ENCODE data around the gene S100A14. TPM values are rescaled to one million over a fixed set of nuclear protein-coding genes. Genes with fewer than 3 reads are reported as not detected.

The S100A14 gene
- total RNA-seq: not detected in 2 replicates

GRCh38 chr1:153616144-153616916 is at the start of gene S100A14:
Gene S100A14 (minus strand): TSS chr1:153616325. CDS start chr1:153615858, 467 bp downstream.

GRCh38 chr1:153658400-153659174 is 42.5 kb upstream of the S100A14 start, which contains the start of gene SNAPIN:
Gene SNAPIN (plus strand): TSS chr1:153658703. CDS start chr1:153658744, 41 bp downstream.

GRCh38 chr1:153633754-153634665 is 17.9 kb upstream of the S100A14 start, which contains the start of gene CHTOP:
Gene CHTOP (plus strand): TSS chr1:153634066. CDS start chr1:153636589, 2,523 bp downstream.

GRCh38 chr1:153627715-153628626 is 11.8 kb upstream of the S100A14 start, which contains the start of gene S100A1:
Gene S100A1 (plus strand): TSS chr1:153628434. CDS start chr1:153630522, 2,088 bp downstream.

GRCh38 chr1:153626904-153627714 is 11.0 kb upstream of the S100A14 start, which contains the start of gene S100A13:
Gene S100A13 (minus strand): TSS chr1:153627505. CDS start chr1:153626472, 1,033 bp downstream.

GRCh38 chr1:153612755-153613331 is 3.3 kb downstream of the S100A14 start, which contains the start of gene S100A16:
Gene S100A16 (minus strand): TSS chr1:153613137. CDS start chr1:153608151, 4,986 bp downstream.

GRCh38 chr1:153565529-153566374 is 50.4 kb downstream of the S100A14 start, which contains the start of gene S100A2:
Gene S100A2 (minus strand): TSS chr1:153565844. CDS start chr1:153563877, 1,967 bp downstream.

Other genes starting within 250 kb of the S100A14 start
- gene S100A12, start 240.7 kb downstream of the S100A14 start, total RNA-seq: not detected in 2 replicates
- gene S100A8, start 225.3 kb downstream of the S100A14 start, total RNA-seq: not detected in 2 replicates
- gene S100A7A, start 199.8 kb downstream of the S100A14 start, total RNA-seq: not detected in 2 replicates
- gene S100A7, start 155.7 kb downstream of the S100A14 start, total RNA-seq: not detected in 2 replicates
- gene S100A6, start 80.3 kb downstream of the S100A14 start, total RNA-seq: 723 and 917 TPM in 2 replicates
- gene S100A5, start 75.4 kb downstream of the S100A14 start, total RNA-seq: not detected in 2 replicates
- 164 and 276 TPM in 2 replicates for gene S100A4, start 70.5 kb downstream of the S100A14 start, total RNA-seq
- gene S100A3, start 67.1 kb downstream of the S100A14 start, total RNA-seq: 2.0 and 3.7 TPM in 2 replicates
- gene S100A2, start 50.5 kb downstream of the S100A14 start, total RNA-seq: 2.9 and 3.1 TPM in 2 replicates
- 128 and 138 TPM in 2 replicates for gene S100A16, start 3.2 kb downstream of the S100A14 start, total RNA-seq
- 99.6 and 142 TPM in 2 replicates for gene S100A13, start 11.2 kb upstream of the S100A14 start, total RNA-seq
- gene S100A1, start 12.1 kb upstream of the S100A14 start, total RNA-seq: 1.7 and 3.5 TPM in 2 replicates
- gene CHTOP, start 17.7 kb upstream of the S100A14 start, total RNA-seq: 38.4 and 41.4 TPM in 2 replicates
- gene SNAPIN, start 42.4 kb upstream of the S100A14 start, total RNA-seq: 44.4 and 53.4 TPM in 2 replicates
- 165 and 169 TPM in 2 replicates for gene ILF2, start 54.7 kb upstream of the S100A14 start, total RNA-seq
- gene NPR1, start 62.4 kb upstream of the S100A14 start, total RNA-seq: under 0.01 and 0.13 TPM in 2 replicates
- 40.5 and 43.0 TPM in 2 replicates for gene INTS3, start 111.7 kb upstream of the S100A14 start, total RNA-seq
- 8.2 and 11.9 TPM in 2 replicates for gene SLC27A3, start 159.1 kb upstream of the S100A14 start, total RNA-seq